Activated T-cell treated with anti-CD3 and anti-CD28 coated beads, Interleukin-2, amount 50 U/mL, for 48 hours (primary cell): ENCODE results near the gene ZNF544.

Experiments
- DNase-seq, 2 experiments: peaks; one replicate each; pipeline ENCODE4 v3.0.0-alpha.2; 2020

Gene ZNF544

GRCh38 chr19:58305932-58306323 lies 77.2 kb downstream of the ZNF544 start:
- DNase-seq, result no peak

GRCh38 chr19:58307736-58308135 lies 79.0 kb downstream of the ZNF544 start:
- DNase-seq, result no peak

GRCh38 chr19:58310685-58311084 lies 82.0 kb downstream of the ZNF544 start:
- peak in 1 of 2 experiments; percentile 38 for DNase-seq

GRCh38 chr19:58311345-58311865 lies 82.7 kb downstream of the ZNF544 start:
- no peak for DNase-seq
